Stimulated activated CD8-positive, alpha-beta memory T cell treated with anti-CD3 and anti-CD28 coated beads, Interleukin-4, amount 100 ng/mL, for 24 hours (primary cell): ENCODE results near the gene GDPD3.
"Not testable (repeated sequence)": the region's sequence is repeated elsewhere in the genome, so short reads cannot be mapped to it uniquely, and the experiment has no call there.

ENCODE experiments used
- DNase-seq: peaks from one replicate; pipeline ENCODE4 v3.0.0-alpha.2; 2020; ENCODE audit warnings: low read depth

GDPD3 gene

DNA sequence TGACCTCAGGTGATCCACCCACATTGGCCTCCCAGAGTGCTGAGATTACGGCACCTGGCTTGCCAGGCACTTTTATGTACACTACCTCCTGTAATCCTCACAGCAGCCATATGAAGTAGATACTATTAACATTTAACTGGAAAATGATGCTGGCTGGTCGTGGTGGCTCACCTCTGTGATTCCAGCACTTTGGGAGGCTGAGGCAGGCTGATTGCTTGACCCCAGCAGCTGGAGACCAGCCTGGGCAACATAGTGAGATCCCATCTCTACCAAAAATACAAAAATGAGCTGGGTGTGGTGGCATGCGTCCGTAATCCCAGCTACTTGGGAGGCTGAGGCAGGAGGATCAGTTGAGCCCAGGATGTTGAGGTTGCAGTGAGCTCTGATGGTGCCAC lies 11.6 kb upstream of the GDPD3 start:
- no peak for DNase-seq

DNA sequence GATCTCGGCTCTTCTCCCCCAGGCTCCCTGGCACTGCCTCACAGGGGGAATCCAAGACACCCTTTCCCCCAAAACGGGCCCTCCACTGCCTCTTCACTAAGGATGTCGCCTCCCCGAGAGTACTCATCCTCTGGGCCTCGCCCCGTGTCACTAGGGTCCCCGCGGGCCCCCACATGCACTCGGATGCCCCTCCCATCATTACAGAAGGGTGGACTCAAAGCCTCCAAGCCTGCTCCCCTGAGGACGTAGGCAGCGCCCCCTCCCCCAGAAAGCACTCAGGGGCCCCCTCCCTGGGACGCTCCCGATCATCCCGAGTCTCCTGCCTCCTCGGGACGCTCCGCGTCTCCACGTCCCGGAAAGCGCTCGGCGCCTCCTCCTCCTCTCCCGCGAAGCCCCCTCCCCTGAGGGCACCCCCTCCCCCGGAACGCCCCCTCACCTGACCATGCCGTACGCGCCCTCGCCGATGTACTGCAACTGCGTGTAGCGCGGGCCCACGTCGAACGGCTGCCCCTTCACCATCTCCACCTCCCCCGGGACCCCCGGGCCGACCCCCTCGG lies 9.3 kb upstream of the GDPD3 start:
- DNase-seq = no peak

DNA sequence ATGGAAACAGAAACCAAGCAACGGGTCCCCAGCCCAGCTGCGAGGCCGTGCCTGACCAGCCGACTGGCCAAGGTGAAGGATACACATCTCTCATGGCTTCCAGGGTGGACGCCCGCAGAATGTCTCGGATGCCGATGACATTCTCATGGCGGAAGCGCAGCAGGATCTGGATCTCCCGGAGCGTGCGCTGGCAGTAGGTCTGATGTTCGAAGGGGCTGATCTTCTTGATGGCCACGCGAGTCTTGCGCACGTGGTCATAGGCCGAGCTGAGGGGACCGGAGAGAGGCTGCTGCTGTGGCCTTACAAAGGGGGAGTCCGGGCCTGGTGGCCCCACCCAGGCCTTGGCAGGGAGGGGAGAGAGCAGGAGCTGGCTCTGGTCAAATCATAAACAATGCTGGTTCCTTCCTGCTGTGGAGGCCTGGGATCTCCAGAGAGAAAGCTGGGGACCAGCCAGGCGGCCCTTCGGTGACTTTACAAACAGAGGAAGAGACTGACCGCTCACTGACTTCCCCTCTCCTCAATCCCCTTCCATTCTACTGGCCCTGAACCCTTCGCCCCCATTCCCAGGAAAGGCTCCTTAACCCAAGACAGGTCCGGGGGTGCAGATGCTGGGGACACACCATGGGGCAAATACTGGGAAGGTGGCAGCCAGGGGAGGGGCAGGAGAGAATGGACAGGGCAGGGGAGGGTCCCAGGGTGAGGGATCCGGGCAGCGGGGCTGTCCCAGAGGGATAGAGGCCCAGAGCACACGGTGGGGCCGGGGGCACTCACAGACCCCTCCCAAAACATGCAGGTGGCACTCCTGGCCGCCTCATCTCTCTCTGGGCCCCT lies 8.6 kb upstream of the GDPD3 start:
- no peak for DNase-seq

DNA sequence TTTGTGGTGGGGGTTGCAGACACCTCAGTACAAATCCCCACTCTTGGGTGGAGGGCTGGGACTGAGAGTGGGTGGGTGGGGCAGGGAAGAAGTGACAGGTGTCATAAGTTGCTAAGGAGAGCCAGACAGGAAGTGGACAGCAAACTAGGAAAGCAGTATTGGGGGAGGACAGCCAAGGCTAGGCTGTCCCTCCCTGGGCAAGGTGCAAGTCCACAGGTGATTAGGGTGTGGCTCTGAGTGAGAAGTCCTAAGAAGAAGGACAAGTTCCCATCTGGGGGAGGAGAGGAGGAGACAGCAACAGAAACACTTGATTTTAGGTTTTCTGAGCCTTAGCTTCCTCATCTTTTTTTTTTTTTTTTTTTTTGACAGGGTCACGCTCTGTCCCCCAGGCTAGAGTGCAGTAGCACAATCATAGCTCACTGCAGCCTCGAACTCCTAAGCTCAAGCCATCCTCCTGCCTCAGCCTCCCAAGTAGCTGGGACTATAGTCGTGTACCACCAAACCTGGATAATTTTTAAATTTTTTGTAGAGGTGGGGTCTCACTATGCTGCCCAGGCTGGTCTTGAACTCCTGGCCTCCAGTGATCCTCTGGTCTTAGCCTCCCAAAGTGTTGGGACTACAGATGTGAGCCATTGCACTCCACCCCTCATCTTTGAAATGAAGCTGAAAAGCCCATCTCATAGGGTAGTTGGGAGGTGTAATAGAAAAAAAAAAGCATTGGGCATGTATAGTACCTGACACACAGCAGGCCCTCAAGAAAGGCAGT lies 7.2 kb upstream of the GDPD3 start:
- DNase-seq = no peak

DNA sequence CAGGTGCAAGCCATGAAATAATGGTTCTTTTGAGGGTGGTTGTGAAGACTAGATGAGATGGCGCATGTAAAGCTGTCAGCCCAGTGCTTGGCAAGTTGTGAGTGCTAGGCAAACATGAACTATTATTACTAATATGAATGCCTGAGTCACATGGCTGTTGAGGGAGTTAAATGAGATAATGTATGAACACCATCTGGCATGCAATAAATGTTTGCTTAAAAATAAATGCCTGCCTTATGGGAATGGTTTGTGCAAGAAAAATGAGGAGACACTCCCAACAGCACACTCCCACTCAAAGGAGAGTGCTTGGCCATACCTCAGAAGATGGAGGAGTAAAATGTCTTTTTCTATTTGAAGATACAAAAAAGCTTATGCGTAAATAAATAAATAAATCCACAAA lies 6.1 kb upstream of the GDPD3 start:
- no peak for DNase-seq

DNA sequence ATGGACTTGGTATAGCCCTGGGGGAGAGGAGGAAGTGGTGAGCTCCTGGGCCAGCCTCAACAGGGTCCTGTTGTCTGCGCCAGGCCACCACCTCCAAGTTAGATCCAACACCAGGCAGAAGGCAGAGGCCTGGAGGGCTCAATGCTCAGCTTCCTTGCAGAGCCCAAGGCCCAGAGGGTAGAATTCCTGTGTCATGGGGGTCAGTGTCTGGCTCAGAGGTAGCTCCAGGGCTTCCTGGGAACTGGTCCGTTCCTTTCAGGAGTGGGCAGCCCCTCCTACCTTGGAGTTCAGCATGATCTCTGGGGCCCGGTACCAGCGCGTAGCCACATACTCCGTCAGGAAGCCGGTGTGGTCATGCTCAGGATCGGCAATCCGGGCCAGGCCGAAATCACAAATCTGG lies 4.4 kb upstream of the GDPD3 start:
- no peak for DNase-seq

DNA sequence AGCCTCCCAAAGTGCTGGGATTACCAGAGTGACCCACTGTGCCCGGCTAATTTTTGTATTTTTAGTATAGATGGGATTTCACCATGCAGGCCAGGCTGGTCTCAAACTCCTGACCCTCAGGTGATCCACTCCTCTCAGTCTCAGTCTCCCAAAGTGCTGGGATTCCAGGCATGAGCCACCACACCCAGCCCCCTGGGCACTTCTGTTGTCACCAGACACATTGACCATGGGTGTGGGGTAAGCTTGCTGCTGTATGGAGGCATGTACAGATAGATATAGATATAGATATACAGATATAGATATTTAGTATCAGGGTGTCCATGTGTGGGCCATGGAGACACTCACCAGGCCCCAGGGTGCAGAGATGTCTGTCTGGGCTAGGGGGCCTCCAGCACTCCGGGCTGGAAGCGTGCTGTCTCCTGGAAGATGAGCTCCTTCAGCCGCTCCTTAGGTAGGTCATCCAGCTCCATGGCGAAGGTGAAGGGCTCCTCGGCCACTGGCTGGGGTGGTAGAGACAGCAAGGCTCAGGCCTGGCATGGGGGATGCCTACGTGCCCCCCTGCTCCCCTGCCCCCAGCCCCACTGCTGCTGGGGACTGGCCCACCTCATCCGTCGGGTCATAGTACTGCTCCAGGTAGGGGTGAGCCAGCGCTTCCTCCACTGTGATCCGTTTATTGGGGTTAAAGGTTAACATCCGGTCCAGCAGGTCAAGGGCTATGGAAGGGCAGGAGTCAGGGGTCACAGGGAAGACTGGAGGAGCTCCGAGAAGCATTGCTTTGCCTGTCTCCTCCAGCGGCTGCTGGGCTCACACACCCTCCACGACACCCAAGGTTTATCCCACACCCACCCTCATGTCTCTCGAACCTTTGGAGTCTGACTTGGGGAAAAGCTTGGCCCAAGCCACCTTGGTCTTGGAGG lies 3.2 kb upstream of the GDPD3 start:
- no peak for DNase-seq

DNA sequence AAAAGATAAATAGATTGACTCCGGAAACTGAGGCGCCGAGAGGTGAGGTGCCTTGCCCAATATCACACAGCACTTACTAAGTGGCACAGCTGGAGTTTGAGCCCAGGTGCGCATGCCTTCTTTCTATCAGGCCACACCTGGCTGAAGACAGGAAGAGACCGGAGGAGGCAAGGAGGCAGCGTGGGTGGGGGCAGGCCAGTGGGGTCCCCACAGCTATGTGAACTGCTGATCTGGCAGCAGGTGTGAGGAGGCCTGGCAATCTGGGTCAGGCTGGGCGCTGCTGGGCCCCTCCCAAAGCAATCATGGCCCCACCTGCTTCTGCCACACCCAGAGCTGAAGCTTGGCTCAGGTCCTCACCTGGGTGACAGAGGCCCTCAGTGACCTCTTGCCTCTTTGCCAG lies 1.9 kb upstream of the GDPD3 start:
- DNase-seq = no peak

DNA sequence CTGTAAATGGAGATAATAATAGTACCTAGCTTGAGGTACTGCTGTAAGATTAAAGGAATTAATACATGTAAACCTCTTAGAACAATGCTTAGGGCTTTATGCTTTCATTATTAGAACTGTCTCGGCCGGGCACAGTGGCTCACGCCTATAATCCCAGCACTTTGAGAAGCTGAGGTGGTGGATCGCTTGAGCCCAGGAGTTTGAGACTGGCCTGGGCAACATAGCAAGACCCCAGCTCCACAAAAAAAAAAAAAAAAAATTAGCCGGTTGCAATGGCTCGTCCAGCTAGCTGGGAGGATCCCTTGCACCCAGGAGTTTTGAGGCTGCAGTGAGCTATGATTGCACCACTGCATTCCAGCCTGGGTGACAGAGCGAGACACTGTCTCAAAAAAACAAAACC lies 1.5 kb upstream of the GDPD3 start:
- DNase-seq = not testable (repeated sequence)

DNA sequence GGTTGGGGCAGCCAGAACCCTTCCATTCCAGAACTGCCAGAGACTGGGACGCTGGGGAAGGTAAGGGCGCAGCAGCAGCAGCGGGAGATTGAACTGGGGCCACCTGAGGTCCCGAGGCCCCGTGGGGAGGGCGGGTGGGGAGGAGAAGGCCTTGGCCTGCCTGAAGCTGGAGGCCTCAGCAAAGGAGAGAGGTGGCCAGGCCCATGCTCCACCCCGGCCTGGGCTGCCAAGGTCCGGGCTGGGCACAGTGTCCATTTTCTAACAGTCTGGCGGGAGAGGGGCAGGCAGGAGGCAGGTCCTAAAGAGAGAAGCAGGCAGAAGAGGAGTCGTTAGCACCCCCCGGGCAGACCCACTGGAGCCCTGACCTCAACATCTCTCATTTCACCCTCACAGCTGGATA lies 1.1 kb upstream of the GDPD3 start:
- DNase-seq = no peak

DNA sequence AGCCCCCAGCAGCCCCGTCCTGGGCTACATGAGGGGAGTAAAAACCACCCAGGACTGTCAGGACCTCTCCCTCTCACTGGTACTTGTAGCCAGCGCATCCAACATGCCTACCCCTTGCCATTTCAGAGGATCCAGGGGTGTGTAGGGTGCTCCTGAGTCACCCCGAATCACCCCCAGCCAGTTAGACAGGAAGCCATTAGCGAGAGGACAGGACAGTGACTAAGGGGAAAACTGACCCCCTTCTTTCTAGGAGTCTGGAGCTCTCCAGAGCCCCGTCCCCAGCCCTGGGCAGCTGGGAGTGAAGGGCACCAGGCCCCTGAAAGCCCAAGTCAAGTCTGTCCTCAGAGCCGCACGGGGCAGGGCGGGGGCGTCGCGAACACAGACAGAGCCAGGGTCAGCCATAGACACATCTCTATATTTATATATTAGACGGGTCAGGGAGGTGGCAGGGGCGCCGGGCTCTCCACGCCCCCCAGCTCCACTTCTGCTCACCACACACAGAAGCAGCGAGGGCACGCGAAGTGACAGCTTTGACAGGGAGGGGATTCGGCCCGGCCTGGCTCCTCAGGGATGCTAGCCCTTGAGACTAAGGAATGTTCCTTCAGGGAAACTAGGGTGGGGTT lies 485 bp upstream of the GDPD3 start:
- no peak for DNase-seq

DNA sequence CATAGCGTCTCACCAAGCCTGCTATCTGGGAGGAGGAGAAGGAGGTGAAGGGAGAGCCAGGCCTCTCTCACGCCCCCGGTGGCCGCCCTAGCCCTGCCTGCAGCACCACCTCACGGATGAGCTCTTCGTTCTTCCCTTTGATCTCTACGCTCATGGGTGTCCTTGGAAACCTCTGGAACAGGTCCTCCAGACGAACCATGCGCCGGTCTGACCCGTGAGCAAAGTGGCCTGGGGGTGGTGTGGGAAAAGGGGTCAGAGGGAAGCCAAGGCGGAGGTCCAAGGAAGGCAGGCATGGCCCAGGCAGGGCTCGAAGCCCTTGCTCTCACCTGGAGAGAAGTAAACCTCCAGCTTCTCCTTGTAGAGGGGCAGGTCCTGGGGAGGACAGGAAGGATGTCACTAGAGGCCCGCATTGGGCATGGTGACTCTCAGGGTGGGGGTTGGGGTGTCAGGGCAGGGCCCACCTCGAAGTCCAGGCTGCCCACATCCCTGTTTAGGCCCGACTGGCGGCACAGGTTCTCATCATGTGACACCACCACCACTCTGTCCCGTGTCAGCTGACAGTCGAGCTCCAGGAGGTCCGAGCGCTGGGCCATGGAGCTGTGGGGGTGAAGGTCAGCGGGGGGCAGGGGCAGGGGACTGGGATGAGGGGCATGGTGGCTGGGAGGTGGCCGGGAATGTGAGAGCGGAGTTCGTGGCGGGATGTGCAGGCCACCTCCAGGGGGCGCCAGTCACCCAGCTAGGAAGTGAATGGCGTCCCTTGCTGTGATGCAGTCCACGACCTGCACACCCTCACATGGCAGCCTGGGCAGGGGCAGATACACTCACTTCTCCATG lies 923 bp downstream of the GDPD3 start:
- peak; percentile 47 for DNase-seq

DNA sequence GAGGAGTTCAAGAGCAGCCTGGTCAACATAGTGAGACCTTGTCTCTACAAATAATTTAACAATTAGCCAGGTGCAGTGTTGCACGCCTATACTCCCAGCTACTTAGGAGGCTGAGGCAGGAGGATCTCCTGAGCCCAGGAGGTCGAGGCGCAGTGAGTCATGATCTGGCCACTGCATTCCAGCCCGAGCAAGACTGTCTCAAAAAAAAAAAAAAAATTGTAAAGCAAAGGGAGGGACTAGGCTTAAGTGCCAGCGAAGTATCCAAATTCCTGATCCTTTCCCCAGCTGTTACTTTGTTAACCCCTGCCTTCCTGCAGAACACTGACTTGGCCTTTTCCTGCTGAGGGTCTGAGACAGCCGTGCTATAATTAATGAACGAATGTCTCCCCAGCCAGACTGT lies 2.7 kb downstream of the GDPD3 start:
- no peak for DNase-seq

DNA sequence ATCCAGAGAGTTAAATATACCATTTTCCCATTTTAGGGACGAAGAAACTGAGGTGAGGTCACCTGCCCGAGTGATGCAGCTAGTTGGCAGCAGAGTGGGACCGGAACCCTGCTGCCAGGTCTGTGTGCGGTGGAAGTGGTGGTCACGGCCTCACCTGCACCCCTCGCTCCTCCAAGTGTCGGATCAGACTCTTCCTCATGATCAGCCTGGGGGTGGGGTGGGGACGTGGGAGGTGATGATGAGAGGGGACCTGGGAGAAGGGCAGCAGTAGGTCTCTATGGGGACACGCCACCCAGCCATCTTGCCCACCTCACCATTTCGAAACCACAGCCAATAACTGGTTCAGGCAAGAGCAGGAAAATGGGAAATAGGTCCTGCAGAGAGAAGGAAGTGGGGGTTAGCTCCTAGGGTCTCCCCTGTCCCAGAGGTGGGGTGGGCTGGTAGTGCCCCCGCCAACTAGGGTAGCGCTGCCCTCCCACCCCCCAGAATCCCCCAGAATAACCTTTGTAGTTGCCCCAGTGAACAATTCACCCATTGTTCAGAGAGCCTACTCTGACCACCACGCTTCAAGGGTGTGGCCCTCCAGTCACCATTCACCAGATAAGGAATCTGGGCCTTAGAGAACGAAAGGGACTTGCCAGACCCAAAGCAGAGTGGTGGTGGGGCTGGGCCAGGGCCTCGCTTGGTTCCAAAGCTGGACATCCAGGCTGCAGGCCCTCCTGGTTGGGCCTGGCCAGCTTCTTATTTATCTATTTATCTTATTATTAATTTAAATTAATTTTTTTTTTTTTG lies 5.1 kb downstream of the GDPD3 start:
- DNase-seq = no peak

DNA sequence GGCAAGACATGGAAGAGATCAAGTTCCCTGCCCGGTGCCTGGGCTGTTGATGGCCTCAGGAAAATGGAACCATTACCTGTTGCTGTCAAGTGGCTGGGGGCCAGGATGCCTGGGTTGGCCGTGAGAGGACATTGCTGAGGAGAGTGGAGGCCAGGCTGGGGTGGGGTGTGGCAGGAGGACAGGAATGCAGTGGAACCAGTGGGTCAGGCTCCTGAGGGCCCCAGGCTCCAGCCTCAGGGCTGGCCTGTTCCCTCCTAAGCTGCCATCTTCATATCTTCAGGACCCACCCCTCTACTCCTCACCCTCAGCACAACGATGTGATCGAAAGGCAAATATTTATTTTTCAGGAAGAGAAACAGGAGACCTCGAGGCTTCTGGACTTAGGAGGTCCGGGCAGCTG lies 8.8 kb downstream of the GDPD3 start:
- no peak for DNase-seq

DNA sequence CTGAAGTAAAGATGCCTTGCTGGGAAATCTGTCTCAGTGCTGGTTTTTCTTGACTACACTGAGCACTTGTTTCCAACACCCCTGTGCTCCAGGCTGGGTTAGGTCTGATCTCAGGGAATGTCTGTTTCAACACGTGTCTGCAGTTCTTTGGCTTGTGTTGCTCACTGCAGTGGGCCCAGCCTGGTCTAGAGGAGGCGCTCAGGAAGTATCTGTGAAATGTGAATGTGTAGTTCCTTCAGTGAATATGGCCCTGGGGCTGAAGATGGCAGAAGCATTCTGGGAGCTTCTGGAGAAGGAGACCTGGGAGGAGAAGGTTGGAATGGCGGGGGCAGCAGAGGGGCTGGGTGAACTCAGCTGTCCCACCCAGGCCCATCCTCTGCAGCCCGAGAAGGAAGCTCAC lies 9.2 kb downstream of the GDPD3 start:
- DNase-seq = no peak

DNA sequence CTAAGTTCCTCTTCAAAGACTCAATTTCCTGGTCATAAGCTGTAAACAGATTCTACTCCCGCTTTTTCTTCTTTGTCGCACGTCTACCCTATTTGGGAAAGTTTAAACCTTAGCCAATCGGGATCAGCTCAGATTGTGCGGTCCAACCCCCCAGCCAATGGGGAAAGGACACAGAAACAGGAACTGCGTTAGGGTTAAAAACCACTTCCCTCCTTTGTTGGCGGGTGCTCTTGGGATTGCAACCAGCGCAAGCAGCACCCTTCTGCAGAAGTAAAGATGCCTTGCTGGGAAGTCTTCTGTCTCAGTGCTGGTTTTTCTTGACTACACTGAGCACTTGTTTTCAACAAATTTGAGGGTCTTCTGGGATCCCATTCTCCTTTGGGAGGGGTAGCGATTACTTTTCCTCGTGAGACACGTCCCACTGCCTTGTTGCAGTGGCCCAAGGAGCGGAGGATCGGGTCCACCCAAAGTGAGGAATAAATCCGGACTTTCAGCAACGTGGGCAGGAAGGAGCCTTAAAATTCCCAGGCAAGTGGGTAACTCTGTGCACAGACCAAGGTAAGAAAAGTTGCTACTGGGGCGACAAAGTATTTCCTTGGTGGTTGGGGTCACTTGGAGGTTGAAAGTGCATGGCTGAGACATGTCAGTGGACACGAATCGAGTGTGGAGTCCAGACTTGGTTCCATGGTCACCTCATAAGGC lies 16.3 kb downstream of the GDPD3 start:
- DNase-seq = no peak

DNA sequence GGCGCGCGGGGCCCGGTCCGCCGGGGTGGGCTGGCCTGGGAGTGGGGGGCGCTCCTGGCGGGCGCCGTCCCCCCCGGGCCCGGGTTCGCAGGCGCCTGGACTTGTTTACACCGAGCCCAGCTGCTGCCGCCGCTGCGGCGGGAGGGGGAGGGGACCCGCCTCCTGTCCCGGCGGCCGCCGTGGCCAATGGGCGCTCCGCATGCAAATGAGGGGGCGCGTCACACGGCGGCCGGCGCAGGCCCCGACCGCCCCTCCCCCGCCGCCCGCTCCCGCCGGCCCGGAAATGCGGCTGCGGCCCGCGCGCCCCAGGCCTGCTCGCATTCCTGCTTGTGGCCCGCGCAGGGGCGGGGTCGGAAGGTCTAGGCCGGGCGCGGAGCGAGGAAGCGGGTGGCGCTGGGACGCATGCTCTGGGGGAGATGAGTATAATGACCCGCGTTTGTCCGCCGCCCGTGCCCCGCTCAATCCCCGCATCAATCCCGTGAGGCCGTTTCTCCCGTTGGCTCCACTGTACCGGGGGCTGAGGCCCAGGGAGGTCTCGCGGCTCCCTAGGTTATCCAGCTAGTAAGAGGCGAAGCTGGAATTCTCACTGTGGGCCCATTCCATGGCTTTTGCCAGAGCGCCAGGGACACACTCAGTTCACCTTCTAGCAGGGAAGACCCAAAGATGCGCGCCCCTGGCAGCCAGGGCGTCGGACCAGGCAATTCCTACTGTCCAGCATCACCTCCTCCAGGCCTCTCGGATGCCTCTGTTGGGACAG lies 17.1 kb downstream of the GDPD3 start, which contains the start of gene YPEL3:
Gene YPEL3 (minus strand): TSS at position 109 of the 757 bp plus-strand sequence. CDS start 731 bp downstream, outside the sequence.
- DNase-seq = peak; percentile 82
